HepG2 (cell line): ENCODE results near the gene TSHZ2. TPM values are rescaled to one million over a fixed set of nuclear protein-coding genes. Genes with fewer than 3 reads are reported as not detected.

Source experiments
- ATAC-seq: fragments of 200-7000 bp; cut with Tn5 transposase; 3 replicates; pipeline ENCODE4 v1.9.1; 2020; ENCODE audit warnings: mild to moderate bottlenecking, moderate library complexity
- BruUV-seq: library from RNA; stranded (reverse); fragments of 400-500 nt; replicated peaks from 2 replicates; lab custom pipeline; 2021; lab: Mats Ljungman, UMichigan
- CTCF ChIA-PET: fragments of 300-600 bp; formaldehyde crosslinking; extraction: SDS; loops from one replicate; lab custom pipeline; 2021; ENCODE audit warnings: low total read pairs, inconsistent platforms, low intra/inter-chr PET ratio; lab: Yijun Ruan, JAX
- POLR2A ChIA-PET: fragments of 350-600 bp; sonication (Branson Sonifier 250); formaldehyde crosslinking; loops from one replicate; lab custom pipeline; 2020; ENCODE audit warnings: antibody characterized with exemption, inconsistent platforms; lab: Yijun Ruan, JAX
- DNase-seq: peaks from one replicate; pipeline ENCODE4 v3.0.0-alpha.2; 2015; ENCODE audit warnings: low spot score
- FAIRE-seq: peaks from 3 replicates; lab custom pipeline; 2011; peaks lifted over from hg19 to GRCh38; lab: Jason Lieb, UNC
- H2AFZ ChIP-seq: one replicate; pipeline ENCODE4 v1.6.1; 2011; ENCODE audit warnings: low read length, inconsistent platforms
- H3K27ac ChIP-seq: fragments of 300-600 bp; 3 replicates; pipeline ENCODE4 v1.8.0; 2011; ENCODE audit warnings: mixed run types, mild to moderate bottlenecking, mixed read lengths, low read length, inconsistent platforms; ENCODE audit not compliant: insufficient read depth; ENCODE audit errors: extremely low read length
- H3K27me3 ChIP-seq, 2 experiments: fragments of 200-600 bp in 1 of 2; 2 replicates in 1 of 2; 3 replicates in 1 of 2; pipeline versions ENCODE4 v1.6.0 to v1.8.0; 2011; ENCODE audit warnings: low read length in 2 of 2, mild to moderate bottlenecking in 2 of 2, moderate library complexity in 2 of 2, inconsistent platforms in 1 of 2; ENCODE audit not compliant: insufficient read depth in 2 of 2, control insufficient read depth in 1 of 2
- H3K36me3 ChIP-seq, 2 experiments: fragments of 200-600 bp in 1 of 2; replicated peaks in 1 of 2; 2 replicates in 1 of 2; 3 replicates in 1 of 2; pipeline versions ENCODE4 v1.5.1 to v1.8.0; 2011; ENCODE audit warnings: low read length in 2 of 2, inconsistent platforms in 1 of 2; ENCODE audit not compliant: insufficient read depth in 2 of 2, control insufficient read depth in 1 of 2
- H3K4me1 ChIP-seq: 2 replicates; pipeline ENCODE4 v1.5.1; 2012; ENCODE audit warnings: low read length, inconsistent platforms; ENCODE audit not compliant: insufficient read depth
- H3K4me2 ChIP-seq: 2 replicates; pipeline ENCODE4 v1.6.0; 2011; ENCODE audit warnings: low read depth, low read length, inconsistent platforms
- H3K4me3 ChIP-seq, 3 experiments: fragments of 200-600 bp in 1 of 3; sonication (generic), shearing (Covaris generic) in 1 of 3; replicated peaks in 1 of 3; 2 replicates each; pipeline ENCODE4 v1.5.1; 2011 to 2016; ENCODE audit warnings: low read length in 3 of 3, inconsistent platforms in 2 of 3, low read depth in 2 of 3, mild to moderate bottlenecking in 2 of 3, control low read depth in 1 of 3, mixed read lengths in 1 of 3; ENCODE audit not compliant: insufficient read depth in 1 of 3
- H3K79me2 ChIP-seq: one replicate; pipeline ENCODE4 v1.6.1; 2011; ENCODE audit warnings: low read length, inconsistent platforms; ENCODE audit not compliant: insufficient read depth
- H3K9ac ChIP-seq: 2 replicates; pipeline ENCODE4 v1.6.0; 2011; ENCODE audit warnings: mild to moderate bottlenecking, low read depth, low read length, inconsistent platforms; ENCODE audit not compliant: insufficient read depth
- H3K9me3 ChIP-seq: 2 replicates; pipeline ENCODE4 v1.5.1; 2012; ENCODE audit warnings: mild to moderate bottlenecking, low read length
- H4K20me1 ChIP-seq: 2 replicates; pipeline ENCODE4 v1.6.0; 2011; ENCODE audit warnings: inconsistent platforms, mild to moderate bottlenecking, low read length, moderate library complexity; ENCODE audit not compliant: insufficient read depth
- FUBP1 ChIP-seq: sonication (generic); formaldehyde crosslinking; IDR thresholded peaks from 2 replicates; pipeline ENCODE4 v1.5.1; 2020; ENCODE audit warnings: missing genetic modification reagents, mild to moderate bottlenecking, borderline replicate concordance
- HNRNPK ChIP-seq: fragments of 200-400 bp; formaldehyde crosslinking; IDR thresholded peaks from 2 replicates; pipeline ENCODE4 v1.6.1; 2018; ENCODE audit warnings: low read length, low read depth, moderate library complexity, mild to moderate bottlenecking; ENCODE audit not compliant: poor library complexity, severe bottlenecking
- KDM4B ChIP-seq: sonication (generic); formaldehyde crosslinking; IDR thresholded peaks from 2 replicates; pipeline ENCODE4 v1.4.0; 2020; ENCODE audit warnings: missing genetic modification reagents
- KLF16 ChIP-seq, 2 experiments: sonication (generic) in 1 of 2; formaldehyde crosslinking in 1 of 2; IDR thresholded peaks; 2 replicates each; pipeline versions ENCODE4 v1.6.1 to v1.8.0; 2016 to 2023; ENCODE audit warnings: missing genetic modification reagents in 2 of 2, missing compliant biosample characterization in 1 of 2
- NFRKB ChIP-seq: fragments of 450-650 bp; IDR thresholded peaks from 2 replicates; pipeline ENCODE4 v1.6.1; 2017
- NFYB ChIP-seq: sonication (generic); formaldehyde crosslinking; IDR thresholded peaks from 2 replicates; pipeline ENCODE4 v1.4.0; 2020; ENCODE audit warnings: missing genetic modification reagents
- PRMT3 ChIP-seq: sonication (generic); formaldehyde crosslinking; IDR thresholded peaks from 2 replicates; pipeline ENCODE4 v1.8.1; 2022; ENCODE audit warnings: low read depth, mild to moderate bottlenecking, moderate library complexity, missing genetic modification reagents, borderline replicate concordance
- REL ChIP-seq: sonication (generic); formaldehyde crosslinking; conservative IDR thresholded peaks from 2 replicates; pipeline ENCODE4 v1.8.0; 2022; ENCODE audit warnings: mild to moderate bottlenecking, missing genetic modification reagents, moderate library complexity
- SP5 ChIP-seq: IDR thresholded peaks from 2 replicates; pipeline ENCODE4 v1.6.1; 2016; ENCODE audit warnings: low read depth, borderline replicate concordance
- ZNF367 ChIP-seq: sonication (generic); formaldehyde crosslinking; IDR thresholded peaks from 2 replicates; pipeline ENCODE4 v1.4.0; 2020; ENCODE audit warnings: missing genetic modification reagents, borderline replicate concordance
- ZNF382 ChIP-seq: sonication (generic); formaldehyde crosslinking; IDR thresholded peaks from 2 replicates; pipeline ENCODE4 v1.5.0; 2020; ENCODE audit warnings: missing genetic modification reagents, mild to moderate bottlenecking, borderline replicate concordance
- ZNF740 ChIP-seq: sonication (generic); formaldehyde crosslinking; IDR thresholded peaks from 2 replicates; pipeline ENCODE4 v1.4.0; 2020; ENCODE audit warnings: missing genetic modification reagents
- WGBS: methylation state at CpG from one replicate; pipeline ENCODE4 v1.1.6; 2017; ENCODE audit warnings: low lambda C conversion rate; 5-methylcytosine and 5-hydroxymethylcytosine counted together
- in situ Hi-C: cut with HindIII; loops from 2 replicates; pipeline ENCODE4 v1.10.0; 2017; ENCODE audit warnings: low pct_unique_long_range_greater_than_20kb; ENCODE audit not compliant: extremely low pct_ligation_motif_present
- intact Hi-C: fragments of 100-400 bp; cut with micrococcal nuclease; formaldehyde crosslinking; loops from one replicate; pipeline ENCODE4 v1.10.0; 2022; ENCODE audit not compliant: unreplicated experiment
- polyA plus RNA-seq, 8 experiments: library from polyadenylated mRNA; depleted of rRNA in 3 of 8; stranded (reverse) in 7 of 8; unstranded in 1 of 8; fragments of >200 nt; fragmentation: Illumina TruSeq in 4 of 8; extraction: Trizol in 4 of 8; gene quantifications; 2 replicates each; pipeline versions ENCODE4 v1.2.1 to v1.2.3, GENCODE V29; 2011 to 2016; ENCODE audit warnings: low read depth in 4 of 8, missing spikeins in 1 of 8, mixed read lengths in 1 of 8; ENCODE audit not compliant: insufficient read depth in 1 of 8
- total RNA-seq, 5 experiments: library from RNA; depleted of rRNA; stranded (reverse); fragments of >200 nt; fragmentation: Illumina TruSeq; extraction: Trizol; gene quantifications; 2 replicates each; pipeline ENCODE4 v1.2.3, GENCODE V29; 2016; ENCODE audit warnings: low read depth in 1 of 5

The TSHZ2 gene
- total and polyA plus RNA-seq, 2 of the 13 experiments (the other 11 are each of a cell fraction or from before 2014, with no cell fraction given) = 0.01 TPM; not detected in 1

GRCh38 chr20:53142225-53143127 lies 170.3 kb downstream of the TSHZ2 start (continued):
- TF ChIP-seq REL (CRISPR knock-in tag) = no peak
- TF ChIP-seq HNRNPK = no peak

GRCh38 chr20:53146201-53146891 lies 174.2 kb downstream of the TSHZ2 start:
- ATAC-seq = no peak
- H3K9ac ChIP-seq = no peak overlapping the region
- ChIA-PET POLR2A (no interaction called here), CTCF (no interaction called here)
- H3K27me3 ChIP-seq = no peaks in the 10 kb centered on the region
- no peaks in the 10 kb centered on the region for H3K9me3 ChIP-seq
- no peak overlapping the region for H3K4me3 ChIP-seq
- no TSS peak for BruUV-seq
- no peak overlapping the region for H2AFZ ChIP-seq
- H3K36me3 ChIP-seq = no peaks in the 10 kb centered on the region
- in situ Hi-C loops (no loop called here), intact Hi-C loops (no loop called here)
- H3K79me2 ChIP-seq = no peaks in the 10 kb centered on the region
- H3K4me2 ChIP-seq = no peak overlapping the region
- no peak for FAIRE-seq
- no peaks in the 10 kb centered on the region for H3K4me1 ChIP-seq
- TF ChIP-seq PRMT3 (CRISPR knock-in tag) (no peak), ZNF740 (CRISPR knock-in tag) (no peak), KDM4B (no peak), ZNF382 (CRISPR knock-in tag) (no peak), NFYB (CRISPR knock-in tag) (no peak), KLF16 (CRISPR knock-in tag; IDR thresholded peaks at IDR 0.05) (no peak), FUBP1 (CRISPR knock-in tag) (no peak), SP5 (no peak), NFRKB (no peak), ZNF367 (CRISPR knock-in tag) (no peak)
- no peak overlapping the region for H3K27ac ChIP-seq
- DNase-seq = no peak
- 55% methylated on average over 10 of the region's 10 CpGs for WGBS
- H4K20me1 ChIP-seq = no peaks in the 10 kb centered on the region
